GM19023 (cell line): ENCODE data around the gene TBCA.
"Not testable (repeated sequence)": the region's sequence is repeated elsewhere in the genome, so short reads cannot be mapped to it uniquely, and the experiment has no call there.

Source experiments
- ATAC-seq: cut with Tn5 transposase; IDR thresholded peaks from one replicate; pipeline ENCODE4 v1.9.1; 2021; ENCODE audit warnings: mild to moderate bottlenecking, moderate library complexity; ENCODE audit not compliant: unreplicated experiment

TBCA gene

DNA sequence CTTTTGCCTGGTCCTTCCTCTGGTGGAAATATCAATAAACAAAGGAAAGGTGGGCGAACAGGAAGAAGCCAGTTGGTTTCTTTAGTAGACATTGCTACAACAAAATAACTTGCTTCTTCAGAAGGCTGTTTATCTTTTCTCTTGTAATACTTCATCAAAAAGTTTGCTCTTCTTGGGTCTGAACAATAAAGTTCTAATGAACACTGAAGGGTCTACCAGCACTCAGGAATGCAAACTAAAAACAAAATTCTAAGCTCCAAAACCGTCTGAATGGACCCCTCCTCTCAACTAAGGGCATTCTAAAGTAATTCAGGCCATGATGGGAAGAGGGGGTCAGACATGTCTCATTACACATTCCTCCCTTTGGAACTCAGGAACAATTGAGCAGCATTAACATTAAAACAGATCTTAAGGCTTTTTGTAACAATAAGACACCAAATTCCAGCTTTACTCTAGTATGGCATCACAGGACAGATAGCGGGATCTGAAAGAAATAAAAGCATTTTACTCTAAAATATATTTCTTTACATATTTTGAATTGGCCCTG is 2.3 kb downstream of the TBCA start:
- no peak for ATAC-seq

DNA sequence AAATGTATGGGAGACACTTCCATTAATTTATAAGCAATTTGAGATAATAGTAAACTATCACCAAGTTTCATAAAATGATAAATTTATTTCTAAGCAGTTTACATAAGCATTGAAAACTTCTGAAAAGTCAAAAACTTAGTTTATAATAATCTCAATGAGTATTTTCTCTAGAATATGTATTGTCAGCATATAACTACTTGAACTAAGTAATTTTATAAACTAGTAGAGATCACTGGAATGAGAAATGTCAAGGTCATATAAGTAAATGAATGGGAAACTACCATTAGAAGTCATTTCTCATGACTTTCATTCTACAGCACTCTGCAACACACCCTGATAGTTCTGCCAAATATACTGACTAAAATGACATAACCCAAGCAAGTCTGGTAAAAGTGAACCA is 3.4 kb downstream of the TBCA start:
- no peak for ATAC-seq

DNA sequence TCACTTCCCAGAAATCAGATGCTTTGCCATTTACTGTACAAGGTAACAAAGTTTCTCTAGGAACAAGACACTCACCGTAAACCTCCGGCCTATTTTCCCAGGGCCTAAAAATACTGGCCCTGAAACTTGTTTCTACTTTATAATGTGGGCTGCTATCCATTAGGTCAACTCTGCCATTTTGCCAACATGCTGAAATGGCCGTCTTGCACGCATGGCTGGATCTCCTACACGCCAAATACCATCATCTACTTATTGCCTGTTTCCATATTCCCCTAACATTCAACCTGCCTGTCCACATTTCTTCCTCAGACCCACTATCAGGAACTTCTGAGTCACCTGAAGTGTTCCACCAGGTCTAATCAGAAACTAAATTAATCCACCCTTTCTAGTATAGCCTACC is 4.7 kb downstream of the TBCA start:
- no peak for ATAC-seq

DNA sequence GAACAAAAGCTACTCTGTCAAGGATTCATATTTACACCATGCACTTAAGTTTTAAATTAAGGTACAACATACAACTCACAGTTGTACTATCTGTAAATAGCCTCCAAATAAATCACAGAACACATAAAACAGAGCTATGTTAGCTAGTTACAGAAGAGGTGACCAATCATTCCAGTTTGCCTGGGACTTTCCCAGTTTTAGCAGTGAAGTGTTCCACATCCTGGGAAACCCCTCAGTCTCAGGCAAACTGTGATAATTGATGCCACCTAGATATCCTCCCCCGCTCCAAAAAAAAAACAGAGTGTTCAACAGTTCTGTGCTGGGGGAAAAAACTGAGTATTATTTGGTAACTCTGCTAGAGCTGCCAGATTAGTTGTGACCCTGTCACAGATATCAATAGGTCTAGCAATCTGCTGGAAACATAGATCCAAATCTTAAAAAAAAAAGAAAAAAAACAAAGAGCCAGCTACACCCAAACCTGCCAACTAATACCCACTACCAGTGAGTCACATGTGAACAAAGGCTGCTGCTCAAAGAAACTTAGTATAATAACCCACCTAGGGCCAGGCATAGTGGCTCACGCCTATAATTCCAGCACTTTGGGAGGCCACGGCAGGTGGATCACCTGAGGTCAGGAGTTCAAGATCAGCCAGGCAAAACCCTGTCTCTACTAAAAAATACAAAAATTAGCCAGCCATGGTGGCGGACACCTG is 5.7 kb downstream of the TBCA start:
- no peak for ATAC-seq

DNA sequence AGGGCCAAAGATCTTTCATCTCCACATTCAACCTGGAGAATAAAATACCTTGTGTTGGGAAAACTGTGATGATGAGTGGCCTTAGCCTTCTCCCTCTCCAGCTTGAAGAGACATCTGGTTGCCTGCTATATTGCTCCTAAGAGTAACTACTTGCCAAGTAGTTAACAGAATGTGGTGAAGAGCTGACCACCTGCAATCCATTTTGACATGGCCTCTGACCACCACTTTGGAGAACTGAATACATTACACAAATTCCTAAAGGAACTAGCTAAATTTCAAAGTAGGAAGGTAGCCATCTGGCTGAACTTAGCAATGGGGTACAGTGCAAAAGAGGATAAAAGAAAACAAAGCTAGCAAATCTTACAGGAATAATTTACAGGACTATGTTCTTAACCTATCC is 7.2 kb downstream of the TBCA start:
- ATAC-seq: no peak

DNA sequence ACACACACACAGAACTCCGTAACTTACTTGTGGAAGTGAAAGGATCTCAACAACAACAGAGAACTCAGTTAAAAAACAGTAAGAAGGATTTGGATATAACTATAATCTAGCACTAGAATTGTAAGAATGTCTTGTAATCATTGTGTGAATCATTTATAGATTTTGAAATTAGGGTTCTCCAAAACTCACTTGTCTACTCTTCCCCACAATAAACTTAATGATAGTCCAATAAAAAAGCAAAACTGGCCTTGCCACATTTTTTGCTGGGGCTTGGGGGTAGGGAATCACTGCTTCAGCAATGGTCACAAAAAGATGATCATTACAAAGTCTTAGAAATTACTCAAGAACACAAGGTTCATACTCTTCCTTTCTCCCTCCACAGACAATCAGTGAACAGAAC is 8.8 kb downstream of the TBCA start:
- no peak for ATAC-seq

DNA sequence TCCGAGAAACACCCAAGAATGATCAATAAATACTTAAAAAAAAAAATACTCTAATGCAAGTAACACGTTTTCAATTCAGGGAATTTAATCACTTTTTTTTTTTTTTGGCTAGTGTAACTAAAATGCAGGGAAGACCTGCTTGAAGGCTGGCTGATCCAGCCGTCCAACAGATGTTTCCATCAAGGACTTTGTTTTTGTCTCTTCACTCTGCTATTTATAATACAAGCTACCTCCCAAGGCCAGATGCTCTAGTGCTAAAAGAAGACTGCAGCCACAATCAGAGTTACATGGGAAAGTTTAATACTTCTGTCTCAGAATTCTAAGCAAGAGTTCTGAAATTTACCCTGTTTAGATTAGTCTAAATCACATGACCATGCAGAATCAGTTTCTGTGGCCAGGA is 14.5 kb downstream of the TBCA start:
- no peak for ATAC-seq

DNA sequence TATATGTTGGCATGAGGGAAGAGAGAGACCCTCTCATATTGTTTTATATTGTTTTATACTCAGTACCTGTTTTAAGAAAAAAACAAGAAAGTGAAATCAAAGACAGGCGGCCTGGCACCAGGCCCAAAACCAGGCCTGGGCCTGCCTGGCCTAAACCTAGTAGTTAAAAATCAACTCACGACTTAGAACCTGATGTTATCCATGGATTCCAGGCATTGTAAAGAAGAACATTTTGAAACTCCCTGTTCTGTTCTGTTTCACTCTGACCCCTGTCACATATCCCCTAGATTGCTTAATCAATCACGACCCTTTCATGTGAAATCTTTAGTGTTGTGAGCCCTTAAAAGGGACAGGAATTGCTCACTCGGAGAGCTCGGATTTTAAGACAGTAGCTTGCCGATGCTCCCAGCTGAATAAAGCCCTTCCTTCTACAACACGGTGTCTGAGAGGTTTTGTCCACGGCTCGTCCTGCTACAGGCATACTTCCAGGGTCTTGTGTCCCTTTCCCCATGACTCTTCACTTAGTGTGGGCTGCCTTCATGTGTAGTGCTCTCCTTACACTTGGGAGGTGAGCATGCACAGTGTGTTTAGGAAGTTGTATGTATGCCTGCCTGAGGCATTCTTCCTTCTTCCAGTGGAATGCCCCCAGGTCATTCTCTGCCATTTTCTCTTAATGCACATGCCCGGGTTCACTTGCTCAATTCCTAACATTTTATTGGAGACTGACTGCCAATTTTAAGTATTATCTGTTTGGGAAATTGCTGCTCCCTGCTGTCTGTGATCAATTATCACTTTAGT is 17.8 kb downstream of the TBCA start:
- no peak for ATAC-seq

DNA sequence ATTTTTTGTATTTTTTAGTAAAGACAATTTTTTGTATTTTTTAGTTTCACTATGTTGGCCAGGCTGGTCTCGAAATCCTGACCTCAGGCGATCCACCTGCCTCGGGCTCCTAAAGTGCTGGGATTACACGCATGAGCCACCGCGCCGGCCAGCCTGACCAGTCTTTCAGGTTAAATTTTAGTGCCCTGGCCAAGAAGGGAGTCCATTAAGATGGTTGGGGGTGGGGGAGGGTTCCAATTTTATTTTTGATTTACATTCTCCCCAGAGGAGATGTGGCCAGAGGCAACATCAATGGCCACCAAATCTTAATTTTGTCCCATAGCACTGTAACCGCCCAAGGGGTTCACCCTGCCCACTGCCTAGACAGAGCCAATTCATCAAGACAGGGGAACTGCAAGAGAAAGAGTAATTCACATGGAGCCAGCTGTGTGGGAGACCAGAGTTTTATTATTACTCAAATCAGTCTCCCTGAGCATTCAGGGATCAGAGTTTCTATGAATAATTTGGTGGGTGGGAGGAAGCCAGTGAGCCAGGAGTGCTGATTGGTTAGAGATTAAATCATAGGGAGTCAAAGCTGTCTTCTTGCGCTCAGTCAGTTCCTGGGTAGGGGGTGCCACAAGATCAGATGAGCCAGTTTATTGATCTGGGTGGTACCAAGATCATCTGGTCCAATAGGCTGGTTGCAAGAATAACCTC is 24.7 kb downstream of the TBCA start:
- ATAC-seq: no peak

DNA sequence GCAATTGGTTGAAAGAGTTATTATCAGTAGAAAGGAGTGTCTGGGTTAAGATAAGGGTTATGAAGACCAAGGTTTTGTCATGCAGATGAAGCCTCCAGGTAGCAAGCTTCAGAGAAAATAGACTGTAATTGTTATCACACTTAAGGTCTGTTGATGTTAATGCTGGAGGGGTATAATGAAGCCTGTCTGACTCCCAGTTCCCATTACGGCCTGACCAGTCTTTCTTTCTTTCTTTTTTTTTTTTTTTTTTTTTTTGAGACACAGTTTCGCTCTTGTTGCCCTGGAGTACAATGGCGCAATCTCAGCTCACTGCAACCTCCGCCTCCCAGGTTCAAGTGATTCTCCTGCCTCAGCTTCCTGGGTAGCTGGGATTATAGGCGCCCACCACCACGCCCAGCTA is 25.2 kb downstream of the TBCA start:
- ATAC-seq: not testable (repeated sequence)

DNA sequence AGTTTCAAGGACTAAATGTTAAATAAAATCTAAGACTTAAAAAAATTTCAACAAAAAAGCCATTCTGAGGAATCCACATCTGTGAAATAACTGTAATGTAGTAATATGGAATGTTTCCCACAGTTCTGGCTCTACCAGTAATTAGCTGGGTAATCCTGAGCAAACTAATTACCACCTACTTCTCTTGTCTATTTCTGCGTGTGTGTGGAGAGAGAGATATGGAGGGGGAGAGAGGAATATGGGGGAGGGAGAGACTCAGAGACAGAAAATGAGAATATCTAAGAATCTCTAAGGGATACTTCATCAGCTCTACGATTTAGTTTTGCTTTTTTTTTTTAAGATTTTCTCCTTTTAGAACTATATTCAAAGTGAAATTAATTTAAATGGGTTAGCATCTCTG is 28.0 kb downstream of the TBCA start:
- no peak for ATAC-seq

DNA sequence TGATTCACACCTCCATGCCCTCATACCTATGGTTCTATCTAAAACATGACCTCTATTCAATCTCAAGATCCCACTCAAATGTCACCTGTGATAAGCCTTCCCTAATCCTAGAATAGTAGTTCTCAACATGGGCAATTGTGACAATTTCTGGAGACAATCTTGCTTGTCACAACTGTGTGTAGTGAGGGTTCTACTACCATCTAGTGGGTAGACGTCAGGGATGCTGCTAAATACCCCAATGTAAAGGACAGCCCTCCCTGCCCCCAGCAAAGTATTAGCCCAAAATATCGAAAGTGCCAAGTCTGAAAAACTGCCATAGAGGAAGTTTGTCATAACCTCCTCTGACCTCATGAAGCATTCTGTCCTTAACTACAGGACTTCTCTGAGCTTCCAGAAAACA is 32.0 kb downstream of the TBCA start:
- no peak for ATAC-seq

DNA sequence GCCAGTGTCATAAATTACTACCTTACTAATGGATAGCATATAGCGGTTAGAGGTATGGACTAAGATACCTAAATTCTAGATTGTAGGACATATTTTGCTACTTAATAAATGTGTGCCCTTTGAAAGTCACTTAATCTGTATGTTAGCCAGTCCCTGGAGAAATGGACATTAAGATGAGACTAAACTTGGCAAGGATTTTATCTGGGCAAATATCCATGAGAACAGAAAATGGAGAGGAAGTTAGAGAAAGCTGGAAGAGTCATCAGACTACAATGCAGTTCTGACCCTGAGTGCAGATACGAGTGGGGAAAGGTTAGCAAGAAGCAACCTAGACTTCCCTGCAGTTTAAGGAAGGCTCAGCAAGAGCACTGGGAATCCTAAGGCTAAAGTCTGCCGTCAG is 33.0 kb downstream of the TBCA start:
- no peak for ATAC-seq

DNA sequence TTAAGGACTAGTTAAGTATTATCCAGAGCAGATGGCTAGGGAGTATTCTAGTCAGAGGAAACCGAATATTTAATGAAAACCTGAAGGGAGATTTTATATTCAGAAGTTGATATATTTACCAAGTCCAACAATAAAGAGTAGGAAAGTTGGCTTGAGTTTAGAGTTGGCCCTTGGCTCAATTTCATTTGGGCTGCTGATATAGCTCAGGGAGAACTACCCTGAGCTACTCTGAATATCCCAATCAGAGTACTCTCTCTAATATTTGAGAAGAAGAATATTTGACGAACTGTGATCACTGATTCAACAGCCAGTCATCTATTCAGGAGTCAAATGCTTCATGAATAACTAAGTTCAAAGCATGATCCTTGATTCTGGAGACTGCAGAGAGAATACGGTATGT is 34.5 kb downstream of the TBCA start:
- no peak for ATAC-seq

DNA sequence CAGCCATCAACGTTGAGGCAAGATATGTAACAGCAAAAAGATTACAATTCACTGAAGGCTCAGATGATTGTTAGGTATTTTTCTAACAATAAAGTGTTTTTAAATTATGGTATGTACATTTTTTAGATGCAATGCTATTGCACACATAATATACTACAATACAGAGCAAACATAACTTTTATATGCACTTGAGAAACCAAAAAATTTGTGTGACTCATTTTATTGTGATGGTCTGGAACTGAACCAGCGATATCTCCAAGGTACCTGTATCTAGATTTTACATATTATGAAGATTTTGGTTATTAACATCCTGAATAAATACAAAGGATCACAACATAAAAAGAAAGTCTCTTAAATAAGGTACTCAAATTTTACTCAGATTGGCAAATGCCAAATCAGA is 41.3 kb downstream of the TBCA start:
- no peak for ATAC-seq

DNA sequence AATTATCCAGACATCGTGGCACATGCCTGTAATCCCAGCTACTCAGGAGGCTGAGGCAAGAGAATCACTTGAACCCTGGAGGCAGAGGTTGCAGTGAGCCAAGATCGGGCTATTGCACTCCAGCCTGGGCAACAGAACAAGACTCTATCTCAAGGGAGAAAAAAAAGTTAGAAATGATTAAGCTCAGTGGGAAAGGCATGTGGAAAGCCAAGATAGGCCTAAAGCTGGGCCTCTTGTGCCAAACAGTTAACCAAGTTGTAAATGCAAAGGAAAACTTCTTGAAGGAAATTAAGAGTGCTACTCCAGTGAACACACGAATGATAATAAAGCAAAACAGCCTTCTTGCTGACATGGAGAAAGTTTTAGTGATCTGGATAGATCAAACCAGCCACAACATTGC is 43.0 kb downstream of the TBCA start:
- ATAC-seq: no peak

DNA sequence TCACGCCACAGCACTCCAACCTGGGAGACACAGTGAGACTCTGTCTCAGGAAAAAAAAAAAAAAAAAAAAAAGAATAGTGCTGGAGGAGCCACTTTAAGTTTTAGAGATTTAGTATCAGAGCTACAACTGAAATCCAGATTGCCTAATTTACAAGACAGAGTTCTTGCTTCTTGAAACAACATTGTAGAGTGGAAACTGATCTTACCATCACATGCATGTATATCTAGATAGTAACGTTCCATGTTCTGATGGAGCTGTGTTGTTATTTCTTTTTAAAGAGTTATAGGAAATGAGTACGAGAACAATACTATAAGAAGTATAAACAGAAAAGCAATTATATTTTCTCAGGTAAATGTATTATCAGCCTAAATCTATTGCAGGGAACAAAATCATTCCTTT is 48.9 kb downstream of the TBCA start:
- no peak for ATAC-seq

DNA sequence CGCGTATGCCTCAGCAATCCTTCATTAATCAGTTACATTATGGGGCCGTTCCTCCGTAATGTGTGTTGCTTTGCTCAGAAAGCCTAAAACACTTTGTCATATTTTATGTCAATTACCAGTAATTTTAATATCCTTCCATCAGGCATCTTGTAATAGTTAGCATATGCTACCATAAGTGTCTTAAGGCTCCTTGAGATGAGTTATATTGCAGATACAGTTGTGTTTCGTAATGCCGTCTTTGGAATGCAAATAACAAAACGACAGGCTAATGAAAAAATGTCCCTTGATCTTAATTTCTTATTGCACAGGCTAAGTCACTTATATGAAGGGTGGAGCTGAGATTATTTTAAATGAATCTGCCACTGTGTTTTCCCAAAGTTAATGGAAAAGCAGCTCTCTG is 50.5 kb downstream of the TBCA start:
- no peak for ATAC-seq

DNA sequence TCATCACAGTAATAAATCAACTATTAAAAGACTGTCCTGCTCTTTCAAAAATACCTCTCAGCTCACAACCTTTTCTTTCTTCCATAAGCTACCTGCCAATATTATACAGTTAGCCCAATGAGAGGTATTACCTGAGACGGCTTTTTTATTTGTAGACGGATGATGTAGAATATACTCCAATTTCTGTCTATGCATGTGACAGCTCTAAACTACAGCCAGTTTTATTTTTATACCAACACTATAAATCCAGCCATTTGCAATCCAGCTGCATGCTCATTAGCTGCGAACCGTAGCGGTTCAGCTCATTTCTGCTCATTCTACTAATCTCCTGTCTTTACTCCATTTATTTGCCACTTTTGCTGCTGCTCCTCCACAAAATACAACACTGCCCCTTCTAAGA is 51.2 kb downstream of the TBCA start:
- ATAC-seq: no peak

DNA sequence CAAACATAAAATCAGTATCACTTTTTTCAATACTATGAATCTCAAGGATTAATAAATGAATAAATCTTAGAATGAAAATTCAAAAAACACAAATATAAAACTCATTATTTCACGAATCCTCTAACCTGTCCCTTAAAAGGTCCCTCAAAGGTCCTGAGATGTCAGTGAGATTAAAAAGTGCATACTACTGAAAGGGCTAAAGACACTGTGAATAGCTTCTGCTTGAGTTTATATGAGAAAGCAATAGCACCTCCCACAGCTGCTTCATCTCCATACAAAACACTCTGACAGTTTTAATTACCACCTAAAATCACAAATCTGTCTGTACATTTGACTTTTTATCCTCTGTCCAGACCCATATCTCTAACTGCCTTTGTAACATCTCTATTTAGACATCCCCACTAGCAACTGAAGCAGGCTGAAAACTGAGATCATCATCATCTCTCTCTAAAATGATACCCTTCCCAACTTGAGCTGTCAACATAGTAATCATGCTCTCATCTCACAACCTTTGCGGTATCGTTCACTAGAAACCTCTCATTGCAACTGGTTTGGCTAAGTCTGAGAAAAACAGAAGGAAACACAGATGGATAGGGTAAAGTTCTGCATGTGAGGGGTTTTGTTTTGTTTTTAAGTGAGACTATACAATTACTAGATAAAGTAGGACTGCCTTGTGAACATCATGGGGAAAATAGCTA is 56.3 kb downstream of the TBCA start:
- no peak for ATAC-seq

DNA sequence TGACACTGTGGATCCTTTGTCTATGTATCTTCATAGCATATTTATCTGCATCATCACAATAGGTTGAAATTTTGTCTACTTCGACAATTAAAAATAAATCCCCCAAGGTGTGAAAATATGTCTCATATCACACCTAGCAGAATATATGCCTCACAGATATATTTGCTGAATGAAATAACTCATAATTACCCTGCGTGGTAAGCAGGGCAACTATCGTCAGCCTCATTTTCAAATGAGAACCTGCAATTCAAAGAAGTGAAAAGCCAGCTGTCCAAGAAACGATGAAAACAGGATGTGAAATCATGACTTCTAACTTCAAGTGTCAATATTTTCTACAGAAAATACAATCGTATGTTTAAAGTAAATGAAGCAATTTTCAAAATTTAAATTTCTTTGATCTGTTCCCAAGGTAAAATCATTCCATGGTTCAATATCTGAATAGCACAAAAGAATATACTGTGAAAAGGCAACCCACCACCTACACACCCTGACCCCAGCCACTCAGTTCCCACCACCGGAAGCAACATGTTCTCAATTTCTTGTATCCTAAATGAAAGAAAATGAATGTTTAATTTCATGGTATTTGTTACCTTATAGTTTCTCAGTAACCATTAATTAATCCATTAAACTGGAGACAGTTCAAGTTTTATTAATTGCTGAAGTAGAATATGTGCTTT is 57.1 kb downstream of the TBCA start:
- ATAC-seq: peak; percentile 52
